Hepatocyte (in vitro differentiated cells): ENCODE measurements around the gene MTG1. TPM values are rescaled to one million over a fixed set of nuclear protein-coding genes. Genes with fewer than 3 reads are reported as not detected.

ENCODE experiments used
- DNase-seq: peaks from one replicate; pipeline ENCODE4 v3.0.0-alpha.2; 2016; ENCODE audit warnings: low spot score
- H2AFZ ChIP-seq: fragments of 200-600 bp; sonication (generic); 2 replicates; pipeline ENCODE4 v1.6.0; 2016; ENCODE audit warnings: antibody characterized with exemption, mild to moderate bottlenecking
- H3K27ac ChIP-seq: fragments of 200-600 bp; sonication (generic); 2 replicates; pipeline ENCODE4 v1.5.1; 2016; ENCODE audit warnings: mild to moderate bottlenecking
- H3K27me3 ChIP-seq: fragments of 200-600 bp; sonication (generic); 2 replicates; pipeline ENCODE4 v1.6.1; 2016
- H3K36me3 ChIP-seq: fragments of 200-600 bp; sonication (generic); replicated peaks from 2 replicates; pipeline ENCODE4 v1.5.1; 2016; ENCODE audit warnings: low read depth; ENCODE audit not compliant: insufficient read depth
- H3K4me1 ChIP-seq: fragments of 200-600 bp; sonication (generic); 2 replicates; pipeline ENCODE4 v1.5.1; 2016; ENCODE audit warnings: mild to moderate bottlenecking, moderate library complexity; ENCODE audit not compliant: insufficient read depth
- H3K4me2 ChIP-seq: fragments of 200-600 bp; sonication (generic); 2 replicates; pipeline ENCODE4 v1.6.0; 2016
- H3K4me3 ChIP-seq: fragments of 200-600 bp; sonication (generic); 2 replicates; pipeline ENCODE4 v1.5.1; 2016; ENCODE audit warnings: mild to moderate bottlenecking
- H3K79me2 ChIP-seq: fragments of 200-600 bp; sonication (generic); 2 replicates; pipeline ENCODE4 v1.6.0; 2017; ENCODE audit warnings: mild to moderate bottlenecking
- H3K9me2 ChIP-seq: fragments of 200-600 bp; sonication (generic); replicated peaks from 2 replicates; pipeline ENCODE4 v1.6.0; 2017; ENCODE audit warnings: mild to moderate bottlenecking; ENCODE audit not compliant: insufficient read depth
- H3K9me3 ChIP-seq: fragments of 200-600 bp; sonication (generic); 2 replicates; pipeline ENCODE4 v1.5.1; 2016; ENCODE audit warnings: low read depth, mild to moderate bottlenecking
- H4K20me1 ChIP-seq: fragments of 200-600 bp; sonication (generic); 2 replicates; pipeline ENCODE4 v1.6.0; 2016; ENCODE audit warnings: mild to moderate bottlenecking; ENCODE audit not compliant: insufficient read depth, poor library complexity, severe bottlenecking
- CTCF ChIP-seq: fragments of 200-600 bp; sonication (generic); IDR thresholded peaks from 2 replicates; pipeline ENCODE4 v1.5.1; 2016; ENCODE audit warnings: antibody characterized with exemption, mild to moderate bottlenecking; ENCODE audit not compliant: poor library complexity
- EZH2 ChIP-seq: fragments of 200-600 bp; sonication (generic); IDR thresholded peaks from 2 replicates; pipeline ENCODE4 v1.6.1; 2016; ENCODE audit warnings: antibody characterized with exemption, mild to moderate bottlenecking, borderline replicate concordance
- EZH2phosphoT487 ChIP-seq: fragments of 200-600 bp; sonication (generic); IDR thresholded peaks from one replicate; pipeline ENCODE4 v1.6.1; 2018; ENCODE audit warnings: antibody characterized with exemption, mild to moderate bottlenecking, low read depth, moderate library complexity; ENCODE audit not compliant: unreplicated experiment, severe bottlenecking
- WGBS: methylation state at CpG from one replicate; pipeline ENCODE4 v1.1.6; 2016; ENCODE audit warnings: low lambda C conversion rate; ENCODE audit errors: missing lambda C conversion rate; 5-methylcytosine and 5-hydroxymethylcytosine counted together
- polyA plus RNA-seq: library from polyadenylated mRNA; unstranded; fragments of >200 nt; fragmentation: Nextera tagmentation; extraction: Ambion mirVana; gene quantifications from 2 replicates; pipeline ENCODE4 v1.2.1, GENCODE V29; 2016
- total RNA-seq: library from RNA; depleted of rRNA; stranded (reverse); fragments of >200 nt; gene quantifications from 2 replicates; pipeline ENCODE4 v1.2.3, GENCODE V29; 2014

MTG1 gene
- total and polyA plus RNA-seq, 2 experiments from 2014 or later, result 53.2 to 154 TPM

- Histone ChIP-seq H2AFZ (no peak overlapping the region), H3K4me1 (peaks cover 17% of the 10 kb centered on the region), H3K79me2 (no peaks in the 10 kb centered on the region), H3K27me3 (no peaks in the 10 kb centered on the region), H3K27ac (no peak overlapping the region), H3K9me3 (no peaks in the 10 kb centered on the region), H3K36me3 (no peaks in the 10 kb centered on the region), H3K9me2 (no peaks in the 10 kb centered on the region), H3K4me3 (no peak overlapping the region), H3K4me2 (no peak overlapping the region), H4K20me1 (no peaks in the 10 kb centered on the region)
- no peak for DNase-seq
- 95% methylated on average over 18 of the region's 18 CpGs for WGBS
- TF ChIP-seq CTCF (no peak), EZH2 (no peak), EZH2phosphoT487 (no peak)
Measured at GRCh38 chr10:133361773-133362441, 32.0 kb upstream of the MTG1 start.

- Histone ChIP-seq H3K9me2 (no peaks in the 10 kb centered on the region), H3K36me3 (no peaks in the 10 kb centered on the region), H3K79me2 (no peaks in the 10 kb centered on the region), H4K20me1 (no peaks in the 10 kb centered on the region), H3K9me3 (no peaks in the 10 kb centered on the region), H3K4me1 (peaks cover 8% of the 10 kb centered on the region), H3K4me3 (no peak overlapping the region), H3K27me3 (no peaks in the 10 kb centered on the region), H3K4me2 (no peak overlapping the region), H2AFZ (no peak overlapping the region), H3K27ac (no peak overlapping the region)
- WGBS, result 96% methylated on average over 13 of the region's 13 CpGs
- no peak for TF ChIP-seq CTCF
- TF ChIP-seq EZH2, result no peak
- no peak for TF ChIP-seq EZH2phosphoT487
- DNase-seq, result no peak
Measured at GRCh38 chr10:133362846-133363245, 31.1 kb upstream of the MTG1 start.

GRCh38 chr10:133364645-133365431 lies 29.1 kb upstream of the MTG1 start:
- Histone ChIP-seq H3K36me3 (no peaks in the 10 kb centered on the region), H3K4me3 (no peak overlapping the region), H3K4me2 (no peak overlapping the region), H4K20me1 (no peaks in the 10 kb centered on the region), H2AFZ (no peak overlapping the region), H3K9me3 (no peaks in the 10 kb centered on the region), H3K9me2 (no peaks in the 10 kb centered on the region), H3K27ac (peak overlapping the region; percentile 40), H3K27me3 (no peaks in the 10 kb centered on the region), H3K79me2 (no peaks in the 10 kb centered on the region), H3K4me1 (peaks cover 8% of the 10 kb centered on the region)
- 90% methylated on average over 29 of the region's 29 CpGs for WGBS
- no peak for DNase-seq
- no peak for TF ChIP-seq EZH2phosphoT487
- no peak for TF ChIP-seq EZH2

GRCh38 chr10:133365461-133366129 lies 28.4 kb upstream of the MTG1 start:
- Histone ChIP-seq H3K9me3 (no peaks in the 10 kb centered on the region), H4K20me1 (no peaks in the 10 kb centered on the region), H2AFZ (no peak overlapping the region), H3K4me2 (no peak overlapping the region), H3K27ac (no peak overlapping the region), H3K27me3 (no peaks in the 10 kb centered on the region), H3K36me3 (no peaks in the 10 kb centered on the region), H3K4me3 (no peak overlapping the region), H3K79me2 (no peaks in the 10 kb centered on the region), H3K9me2 (no peaks in the 10 kb centered on the region), H3K4me1 (peaks cover under 1% of the 10 kb centered on the region)
- no peak for DNase-seq
- 95% methylated on average over 13 of the region's 13 CpGs for WGBS
- TF ChIP-seq CTCF, result no peak
- no peak for TF ChIP-seq EZH2phosphoT487
- no peak for TF ChIP-seq EZH2
